Coronary artery (tissue), 2 donors: ENCODE measurements around the gene SENP1.

Source experiments
- DNase-seq: peaks from one replicate; pipeline ENCODE4 v3.0.0-alpha.2; 2017; ENCODE audit warnings: low spot score
- H3K27ac ChIP-seq, 2 donors: fragments of 200-600 bp; sonication (generic); one replicate each; pipeline ENCODE4 v1.5.1; 2016 to 2019
- H3K4me3 ChIP-seq: fragments of 200-600 bp; sonication (generic); 2 replicates; pipeline ENCODE4 v1.5.1; 2016; ENCODE audit warnings: mild to moderate bottlenecking, moderate library complexity
- CTCF ChIP-seq: fragments of 200-600 bp; sonication (generic); IDR thresholded peaks from one replicate; pipeline ENCODE4 v1.5.1; 2019; ENCODE audit warnings: antibody characterized with exemption

The SENP1 gene

DNA sequence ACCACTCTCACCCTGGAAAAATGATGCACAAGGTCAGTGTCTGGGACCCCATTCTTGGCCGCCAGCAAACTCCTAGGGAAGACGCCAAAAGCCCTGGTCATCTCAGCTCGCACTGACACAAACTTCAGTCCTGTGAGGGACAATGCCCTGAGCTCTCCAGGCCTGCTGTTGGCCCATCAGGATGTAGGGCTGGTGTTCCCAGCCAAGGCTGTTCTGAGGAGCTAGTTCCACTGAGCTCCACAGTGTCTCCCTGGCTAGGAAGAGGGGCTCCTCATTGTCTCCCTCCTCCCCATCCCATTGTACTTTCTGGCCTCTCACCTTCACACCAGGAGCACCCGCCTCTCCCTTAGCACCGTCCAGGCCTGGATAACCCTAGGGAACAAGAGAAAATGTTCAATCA, 112.4 kb downstream of the SENP1 start:
- Histone ChIP-seq H3K27ac (no peak overlapping the region), H3K4me3 (no peak overlapping the region)
- no peak for DNase-seq
- no peak for TF ChIP-seq CTCF
